Calu3 (cell line): ENCODE results near the gene BRAP. TPM values are rescaled to one million over a fixed set of nuclear protein-coding genes. Genes with fewer than 3 reads are reported as not detected.

Experiments used
- Bru-seq: library from RNA; stranded (reverse); fragments of 400-500 nt; gene quantifications from one replicate; lab custom pipeline; 2021; lab: Mats Ljungman, UMichigan
- BruChase-seq, 2 experiments: library from RNA; stranded (reverse); fragments of 400-500 nt; gene quantifications; one replicate each; lab custom pipeline; 2021; lab: Mats Ljungman, UMichigan
- BruUV-seq: library from RNA; stranded (reverse); fragments of 400-500 nt; replicated peaks from 2 replicates; lab custom pipeline; 2021; lab: Mats Ljungman, UMichigan
- CTCF ChIA-PET: fragments of 300-600 bp; sonication (Branson Sonifier 250); formaldehyde crosslinking; loops from one replicate; lab custom pipeline; 2022; ENCODE audit warnings: antibody characterized with exemption; lab: Charles Lee
- DNase-seq: peaks from one replicate; pipeline ENCODE4 v3.0.0; 2022
- H3K27ac Mint-ChIP-seq: one replicate; pipeline ENCODE4 v1.8.0; 2022; ENCODE audit warnings: mixed read lengths; ENCODE audit not compliant: unreplicated experiment
- H3K27me3 Mint-ChIP-seq: one replicate; pipeline ENCODE4 v1.8.0; 2022; ENCODE audit warnings: mixed read lengths; ENCODE audit not compliant: unreplicated experiment
- H3K36me3 Mint-ChIP-seq: one replicate; pipeline ENCODE4 v1.8.0; 2022; ENCODE audit warnings: mild to moderate bottlenecking, moderate library complexity, mixed read lengths; ENCODE audit not compliant: insufficient read depth, unreplicated experiment
- H3K4me1 Mint-ChIP-seq: one replicate; pipeline ENCODE4 v1.8.0; 2022; ENCODE audit warnings: mild to moderate bottlenecking, low read depth, mixed read lengths; ENCODE audit not compliant: unreplicated experiment
- H3K4me3 Mint-ChIP-seq: one replicate; pipeline ENCODE4 v1.8.0; 2022; ENCODE audit warnings: mild to moderate bottlenecking, low read depth, moderate library complexity, mixed read lengths; ENCODE audit not compliant: unreplicated experiment
- H3K9me3 Mint-ChIP-seq: one replicate; pipeline ENCODE4 v1.8.0; 2022; ENCODE audit warnings: low read depth, mixed read lengths; ENCODE audit not compliant: unreplicated experiment
- intact Hi-C: fragments of 100-400 bp; cut with micrococcal nuclease; formaldehyde crosslinking; loops from one replicate; pipeline ENCODE4 v1.10.0; 2022; ENCODE audit not compliant: unreplicated experiment
- long read RNA-seq: library from polyadenylated mRNA; stranded (forward); transcript quantifications from one replicate; pipeline ENCODE4 v2.0.0, GENCODE V29; 2022
- total RNA-seq: library from RNA; stranded (reverse); gene quantifications from 2 replicates; pipeline ENCODE4 v1.2.3, GENCODE V29; 2022
- TF ChIP-seq, protein P1 (sequence below): fragments of 200-600 bp; IDR thresholded peaks from one replicate; pipeline ENCODE4 v1.8.0; 2022; ENCODE audit warnings: antibody characterized with exemption; ENCODE audit not compliant: unreplicated experiment

BRAP gene, protein sequence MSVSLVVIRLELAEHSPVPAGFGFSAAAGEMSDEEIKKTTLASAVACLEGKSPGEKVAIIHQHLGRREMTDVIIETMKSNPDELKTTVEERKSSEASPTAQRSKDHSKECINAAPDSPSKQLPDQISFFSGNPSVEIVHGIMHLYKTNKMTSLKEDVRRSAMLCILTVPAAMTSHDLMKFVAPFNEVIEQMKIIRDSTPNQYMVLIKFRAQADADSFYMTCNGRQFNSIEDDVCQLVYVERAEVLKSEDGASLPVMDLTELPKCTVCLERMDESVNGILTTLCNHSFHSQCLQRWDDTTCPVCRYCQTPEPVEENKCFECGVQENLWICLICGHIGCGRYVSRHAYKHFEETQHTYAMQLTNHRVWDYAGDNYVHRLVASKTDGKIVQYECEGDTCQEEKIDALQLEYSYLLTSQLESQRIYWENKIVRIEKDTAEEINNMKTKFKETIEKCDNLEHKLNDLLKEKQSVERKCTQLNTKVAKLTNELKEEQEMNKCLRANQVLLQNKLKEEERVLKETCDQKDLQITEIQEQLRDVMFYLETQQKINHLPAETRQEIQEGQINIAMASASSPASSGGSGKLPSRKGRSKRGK
- total RNA-seq (17.8 and 24.0 TPM in 2 replicates), Bru-seq, nascent RNA (percentile 79 among the genes with signal in this experiment), BruChase-seq, experiment 1, labeled RNA remaining after a 6-hour chase (percentile 68 among the genes with signal in this experiment), BruChase-seq, experiment 2, labeled RNA remaining after a 2-hour chase (percentile 73 among the genes with signal in this experiment)
- long read RNA-seq, full-length matches to known transcripts, result 15 of 30 reads
- long read RNA-seq, partial matches to known transcripts, result 2 of 30 reads
- long read RNA-seq, other reads (novel, unspliced or antisense), result 13 of 30 reads

DNA sequence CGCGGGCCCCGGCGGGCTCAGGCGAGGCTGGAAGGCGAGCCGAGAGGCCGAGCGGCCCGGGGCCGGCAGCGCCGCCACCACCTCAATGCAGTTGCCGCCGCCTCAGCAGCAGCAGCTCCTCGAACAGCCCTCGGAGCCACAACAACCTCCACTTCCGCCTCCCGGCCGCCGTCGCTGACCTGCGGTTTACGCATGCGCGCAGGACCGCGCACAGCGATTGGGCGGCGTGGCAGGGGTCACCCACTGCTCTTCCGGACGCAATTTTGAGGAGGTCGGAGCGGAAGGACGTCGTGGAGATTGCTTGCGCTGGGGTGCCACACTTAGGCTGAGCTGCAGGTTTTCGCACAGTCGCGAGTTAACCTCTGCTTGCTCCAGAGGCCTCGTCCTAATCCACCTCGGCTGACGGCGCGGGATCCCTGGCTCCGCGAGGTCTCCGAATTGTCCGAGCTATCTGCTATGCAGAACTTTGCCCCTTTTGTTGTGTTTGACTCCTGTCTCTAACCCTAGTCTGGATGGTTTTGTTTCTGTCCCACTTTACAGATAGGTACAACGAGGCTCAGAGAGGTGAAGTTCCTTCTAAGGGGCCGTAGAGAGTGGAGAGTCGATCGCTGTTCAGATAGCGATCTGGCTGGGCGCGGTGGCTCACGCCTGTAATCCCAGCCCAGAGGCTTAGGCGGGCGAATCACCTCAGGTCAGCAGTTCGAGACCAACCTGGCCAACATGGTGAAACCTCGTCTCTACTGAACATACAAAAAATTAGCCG is at the start of gene BRAP, which contains the start of gene ACAD10:
TSS of gene BRAP (minus strand) at position 146 of the 763 bp plus-strand sequence. CDS start 164 bp downstream, outside the sequence.
TSS of gene ACAD10 (plus strand) at position 243 of the 763 bp plus-strand sequence. CDS start 6,657 bp downstream, outside the sequence.
- intact Hi-C loops, result loop anchor here (10.0 kb wide), 1 partner anchor 99 kb away; no protein-coding TSS in a partner anchor

DNA sequence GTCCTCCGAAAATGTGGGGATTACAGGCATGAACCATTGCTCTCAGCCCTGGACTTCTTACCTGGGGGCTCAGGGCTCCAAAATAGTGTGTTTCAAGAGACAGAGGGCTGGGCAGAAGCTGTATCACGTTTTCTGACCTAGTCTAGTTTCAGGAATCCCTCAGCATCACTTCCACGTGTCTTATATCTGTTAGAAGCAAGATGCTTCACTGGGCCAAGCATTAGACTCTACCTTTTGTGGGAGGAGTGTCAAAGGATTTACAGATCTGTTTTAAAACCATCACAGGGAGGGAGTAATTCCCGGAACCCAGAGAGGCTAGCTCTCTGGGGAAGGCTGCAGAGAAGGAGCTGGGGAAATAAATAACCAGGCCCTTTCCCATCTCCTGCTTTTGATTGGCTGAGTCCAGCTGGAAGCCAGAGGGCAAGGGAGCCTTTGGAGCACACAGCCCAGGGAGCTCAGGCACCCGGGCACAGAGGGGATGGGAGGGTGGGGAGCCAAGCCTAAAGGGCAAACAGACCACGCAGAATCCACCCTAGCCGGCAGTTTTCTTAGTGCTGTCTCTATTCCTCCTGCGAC is 47.7 kb upstream of the BRAP start:
- no peaks in the 10 kb centered on the region for H3K9me3 Mint-ChIP-seq
- no peak overlapping the region for H3K27ac Mint-ChIP-seq
- TF ChIP-seq, protein P1, sequence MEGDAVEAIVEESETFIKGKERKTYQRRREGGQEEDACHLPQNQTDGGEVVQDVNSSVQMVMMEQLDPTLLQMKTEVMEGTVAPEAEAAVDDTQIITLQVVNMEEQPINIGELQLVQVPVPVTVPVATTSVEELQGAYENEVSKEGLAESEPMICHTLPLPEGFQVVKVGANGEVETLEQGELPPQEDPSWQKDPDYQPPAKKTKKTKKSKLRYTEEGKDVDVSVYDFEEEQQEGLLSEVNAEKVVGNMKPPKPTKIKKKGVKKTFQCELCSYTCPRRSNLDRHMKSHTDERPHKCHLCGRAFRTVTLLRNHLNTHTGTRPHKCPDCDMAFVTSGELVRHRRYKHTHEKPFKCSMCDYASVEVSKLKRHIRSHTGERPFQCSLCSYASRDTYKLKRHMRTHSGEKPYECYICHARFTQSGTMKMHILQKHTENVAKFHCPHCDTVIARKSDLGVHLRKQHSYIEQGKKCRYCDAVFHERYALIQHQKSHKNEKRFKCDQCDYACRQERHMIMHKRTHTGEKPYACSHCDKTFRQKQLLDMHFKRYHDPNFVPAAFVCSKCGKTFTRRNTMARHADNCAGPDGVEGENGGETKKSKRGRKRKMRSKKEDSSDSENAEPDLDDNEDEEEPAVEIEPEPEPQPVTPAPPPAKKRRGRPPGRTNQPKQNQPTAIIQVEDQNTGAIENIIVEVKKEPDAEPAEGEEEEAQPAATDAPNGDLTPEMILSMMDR, result no peak
- H3K27me3 Mint-ChIP-seq, result no peaks in the 10 kb centered on the region
- H3K36me3 Mint-ChIP-seq, result peaks cover 10% of the 10 kb centered on the region
- H3K4me3 Mint-ChIP-seq, result no peak overlapping the region
- BruUV-seq, result no TSS peak
- intact Hi-C loops, result no loop called here
- DNase-seq, result no peak
- CTCF ChIA-PET, result interaction anchor here (0.6 kb wide), 1 partner anchor 275 kb away, joined by 4 read pairs; no protein-coding TSS in a partner anchor
- no peaks in the 10 kb centered on the region for H3K4me1 Mint-ChIP-seq

More for the DNA sequence above, at the start of gene BRAP, which contains the start of gene ACAD10:
- Mint-ChIP-seq H3K27me3 (no peaks in the 10 kb centered on the region), H3K27ac (peak within 1 kb of the TSS; percentile 98), H3K9me3 (no peaks in the 10 kb centered on the region), H3K4me1 (peaks cover 36% of the 10 kb centered on the region), H3K4me3 (peak within 1 kb of the TSS; percentile 97), H3K36me3 (peaks cover 61% of the 10 kb centered on the region)
- TF ChIP-seq, protein P1, result no peak
- peak; percentile 97 for DNase-seq
- CTCF ChIA-PET, result interaction anchor here (0.5 to 2.1 kb wide), 7 partner anchors 13 to 1031 kb away, joined by 3 to 10 read pairs (median 4); partner anchors contain the start of gene ALDH2
- TSS peak; percentile 85 for BruUV-seq

DNA sequence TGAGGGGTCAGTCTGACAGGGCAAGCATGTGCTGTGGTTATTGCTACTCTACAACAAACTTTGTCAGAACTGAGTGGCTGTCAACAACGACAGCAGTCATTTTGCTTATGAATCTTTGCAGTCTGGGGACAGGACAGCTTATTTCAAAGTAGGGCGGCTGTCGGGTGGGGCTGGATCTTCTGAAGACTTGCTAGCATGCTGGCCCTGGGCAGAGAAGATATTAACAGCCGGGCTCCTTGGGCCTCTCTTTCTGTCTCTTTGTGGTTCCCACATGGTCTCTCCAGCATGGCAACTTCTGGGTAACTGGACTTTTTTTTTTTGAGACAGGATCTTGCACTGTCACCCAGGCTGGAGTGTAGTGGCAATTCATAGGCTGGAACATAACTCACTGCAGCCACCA is 47.0 kb upstream of the BRAP start:
- BruUV-seq, result no TSS peak
- Mint-ChIP-seq H3K9me3 (no peaks in the 10 kb centered on the region), H3K4me3 (no peak overlapping the region), H3K27ac (no peak overlapping the region), H3K36me3 (peaks cover 10% of the 10 kb centered on the region), H3K4me1 (no peaks in the 10 kb centered on the region), H3K27me3 (no peaks in the 10 kb centered on the region)
- TF ChIP-seq, protein P1, result no peak
- CTCF ChIA-PET, result no interaction called here
- no peak for DNase-seq
- intact Hi-C loops, result no loop called here
